Parietal lobe (tissue), 1 donor: ENCODE measurements around the gene AMBN. TPM values are rescaled to one million over a fixed set of nuclear protein-coding genes. Genes with fewer than 3 reads are reported as not detected.

Experiments used
- total RNA-seq: library from RNA; depleted of rRNA; stranded (reverse); fragments of >200 nt; gene quantifications from one replicate; pipeline ENCODE4 v1.2.3, GENCODE V29; 2014

The AMBN gene, protein sequence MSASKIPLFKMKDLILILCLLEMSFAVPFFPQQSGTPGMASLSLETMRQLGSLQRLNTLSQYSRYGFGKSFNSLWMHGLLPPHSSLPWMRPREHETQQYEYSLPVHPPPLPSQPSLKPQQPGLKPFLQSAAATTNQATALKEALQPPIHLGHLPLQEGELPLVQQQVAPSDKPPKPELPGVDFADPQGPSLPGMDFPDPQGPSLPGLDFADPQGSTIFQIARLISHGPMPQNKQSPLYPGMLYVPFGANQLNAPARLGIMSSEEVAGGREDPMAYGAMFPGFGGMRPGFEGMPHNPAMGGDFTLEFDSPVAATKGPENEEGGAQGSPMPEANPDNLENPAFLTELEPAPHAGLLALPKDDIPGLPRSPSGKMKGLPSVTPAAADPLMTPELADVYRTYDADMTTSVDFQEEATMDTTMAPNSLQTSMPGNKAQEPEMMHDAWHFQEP
- 0.94 TPM for total RNA-seq

DNA sequence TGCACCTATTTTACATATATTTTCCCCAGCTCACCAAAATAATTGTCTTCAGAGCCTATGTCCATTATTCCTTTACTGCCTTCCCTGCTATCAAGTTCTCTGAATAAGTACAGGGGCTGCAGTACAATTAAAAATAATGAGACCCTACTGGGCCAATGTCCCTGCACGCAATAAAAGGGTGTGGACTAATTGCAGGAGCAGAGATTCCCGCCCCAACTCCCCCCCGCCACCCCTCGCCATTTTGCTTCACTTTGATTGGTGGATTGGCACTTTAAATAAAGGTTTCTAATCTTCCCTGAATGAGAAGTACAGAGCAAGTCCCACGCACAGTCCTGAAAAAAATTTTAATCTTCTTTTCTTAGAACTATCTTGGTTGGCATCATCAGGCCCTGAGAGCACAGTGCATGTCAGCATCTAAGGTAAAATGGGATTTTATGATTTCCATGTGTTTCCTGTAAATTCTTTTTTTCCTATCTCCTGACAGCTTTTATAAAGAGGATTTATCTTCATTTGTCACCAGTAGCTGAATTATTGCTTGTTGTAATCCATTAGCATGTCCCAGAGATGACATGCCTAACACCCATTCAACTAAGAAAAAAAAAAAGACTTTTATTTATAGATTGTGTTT, at the start of gene AMBN:
Gene AMBN, plus strand, starts transcription at position 302 of the 628 bp plus-strand sequence. Its CDS starts 103 bp downstream, at position 405.

DNA sequence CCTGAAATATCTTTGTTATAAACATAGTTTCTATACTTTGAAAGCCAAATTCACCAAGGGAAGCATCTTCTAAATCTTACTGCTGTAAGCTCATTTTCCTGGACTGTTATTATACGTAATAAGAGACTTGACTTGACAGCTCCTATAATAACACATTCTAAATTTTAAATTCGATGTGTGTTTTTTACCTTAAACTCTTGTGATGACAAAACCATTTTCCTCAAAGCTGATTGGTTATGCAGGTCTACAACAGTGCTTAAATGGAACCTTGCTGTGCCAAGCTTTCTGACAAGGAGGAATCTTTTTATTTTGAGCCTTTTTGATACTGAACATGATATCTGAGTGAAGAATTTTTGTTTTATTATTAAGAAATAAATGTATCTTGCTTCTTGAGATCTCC, 36.4 kb downstream of the AMBN start, which contains the start of gene ENAM:
Gene ENAM, plus strand, starts transcription at position 301 of the 400 bp plus-strand sequence. CDS start 757 bp downstream, outside the sequence.

Other genes starting within 250 kb of the AMBN start
- gene SMR3A, start 231.5 kb upstream of the AMBN start, total RNA-seq: not detected
- not detected for gene SMR3B, start 209.1 kb upstream of the AMBN start, total RNA-seq
- gene OPRPN, start 194.3 kb upstream of the AMBN start, total RNA-seq: not detected
- gene MUC7, start 120.1 kb upstream of the AMBN start, total RNA-seq: not detected
- gene AMTN, start 73.7 kb upstream of the AMBN start, total RNA-seq: not detected
- gene ENAM, start 36.5 kb downstream of the AMBN start, total RNA-seq: not detected
- gene JCHAIN, start 74.3 kb downstream of the AMBN start, total RNA-seq: not detected
- 15.7 TPM for gene UTP3, start 96.3 kb downstream of the AMBN start, total RNA-seq
- 375 TPM for gene RUFY3, start 129.7 kb downstream of the AMBN start, total RNA-seq
- 52.9 TPM for gene GRSF1, start 247.6 kb downstream of the AMBN start, total RNA-seq